Ishikawa (cell line): ENCODE data around the gene C4orf50.

Source experiments
- CEBPB ChIP-seq: IDR thresholded peaks from 2 replicates; pipeline ENCODE4 v1.6.1; 2012
- CREB1 ChIP-seq: IDR thresholded peaks from 2 replicates; pipeline ENCODE4 v1.6.1; 2012; ENCODE audit warnings: low read depth
- EGR1 ChIP-seq: IDR thresholded peaks from 2 replicates; pipeline ENCODE4 v1.6.1; 2012
- EP300 ChIP-seq: IDR thresholded peaks from 2 replicates; pipeline ENCODE4 v1.6.1; 2012; ENCODE audit warnings: borderline replicate concordance
- FOXM1 ChIP-seq: IDR thresholded peaks from 2 replicates; pipeline ENCODE4 v1.6.1; 2012; ENCODE audit warnings: low read depth, borderline replicate concordance
- MAX ChIP-seq: IDR thresholded peaks from 2 replicates; pipeline ENCODE4 v1.6.1; 2012
- NFIC ChIP-seq: IDR thresholded peaks from 2 replicates; pipeline ENCODE4 v1.6.1; 2012
- RAD21 ChIP-seq: IDR thresholded peaks from 2 replicates; pipeline ENCODE4 v1.6.1; 2012; ENCODE audit warnings: low read depth
- REST ChIP-seq: IDR thresholded peaks from 2 replicates; pipeline ENCODE4 v1.6.1; 2012; ENCODE audit warnings: low read depth, mild to moderate bottlenecking
- TAF1 ChIP-seq: IDR thresholded peaks from 2 replicates; pipeline ENCODE4 v1.6.1; 2012; ENCODE audit warnings: low read depth, mild to moderate bottlenecking
- TCF12 ChIP-seq: IDR thresholded peaks from 2 replicates; pipeline ENCODE4 v1.6.1; 2012; ENCODE audit warnings: low read depth
- TEAD4 ChIP-seq: IDR thresholded peaks from 2 replicates; pipeline ENCODE4 v1.6.1; 2012
- USF1 ChIP-seq: IDR thresholded peaks from 2 replicates; pipeline ENCODE4 v1.6.1; 2012
- YY1 ChIP-seq: IDR thresholded peaks from 2 replicates; pipeline ENCODE4 v1.6.1; 2012; ENCODE audit warnings: low read depth
- ZBTB7A ChIP-seq: IDR thresholded peaks from 2 replicates; pipeline ENCODE4 v1.6.1; 2012; ENCODE audit warnings: low read depth

C4orf50 gene

GRCh38 chr4:5960252-5960880 lies 57.9 kb downstream of the C4orf50 start:
- no peak for TF ChIP-seq MAX
- TF ChIP-seq USF1: no peak
- TF ChIP-seq FOXM1: no peak
- no peak for TF ChIP-seq TCF12
- TF ChIP-seq TEAD4: no peak
- TF ChIP-seq EP300: no peak
- TF ChIP-seq RAD21: no peak
- TF ChIP-seq REST: no peak
- no peak for TF ChIP-seq CREB1
- no peak for TF ChIP-seq CEBPB
- no peak for TF ChIP-seq TAF1
- TF ChIP-seq NFIC: no peak
- TF ChIP-seq YY1: no peak
- TF ChIP-seq ZBTB7A: no peak
- no peak for TF ChIP-seq EGR1

GRCh38 chr4:5959211-5959982 lies 58.8 kb downstream of the C4orf50 start:
- TF ChIP-seq TCF12: no peak
- TF ChIP-seq NFIC: 0 out of 2 replicates have a peak, but pooled peaks have one; percentile 36

- TF ChIP-seq TEAD4: no peak
- TF ChIP-seq REST: no peak
- TF ChIP-seq MAX: no peak
- no peak for TF ChIP-seq EGR1
- no peak for TF ChIP-seq RAD21
- TF ChIP-seq YY1: no peak
- TF ChIP-seq NFIC: no peak
- no peak for TF ChIP-seq CEBPB
- TF ChIP-seq EP300: no peak
- no peak for TF ChIP-seq FOXM1
- no peak for TF ChIP-seq ZBTB7A
- TF ChIP-seq TAF1: no peak
- TF ChIP-seq USF1: no peak
These were observed 60.0 kb downstream of the C4orf50 start for GRCh38 chr4:5958199-5958735.

GRCh38 chr4:5957076-5957475 lies 61.2 kb downstream of the C4orf50 start:
- no peak for TF ChIP-seq USF1
- peak; percentile 30; the same call in 1 of the 2 replicates for TF ChIP-seq MAX

- no peak for TF ChIP-seq TEAD4
- TF ChIP-seq YY1: peak; percentile 57; the same call in 1 of the 2 replicates
- peak; percentile 88 for TF ChIP-seq NFIC
- peak; percentile 49 for TF ChIP-seq TCF12
- TF ChIP-seq MAX: no peak
These were observed 61.8 kb downstream of the C4orf50 start for GRCh38 chr4:5956285-5957021.
